Measurements from ENCODE around the gene RABGAP1L.

DNA sequence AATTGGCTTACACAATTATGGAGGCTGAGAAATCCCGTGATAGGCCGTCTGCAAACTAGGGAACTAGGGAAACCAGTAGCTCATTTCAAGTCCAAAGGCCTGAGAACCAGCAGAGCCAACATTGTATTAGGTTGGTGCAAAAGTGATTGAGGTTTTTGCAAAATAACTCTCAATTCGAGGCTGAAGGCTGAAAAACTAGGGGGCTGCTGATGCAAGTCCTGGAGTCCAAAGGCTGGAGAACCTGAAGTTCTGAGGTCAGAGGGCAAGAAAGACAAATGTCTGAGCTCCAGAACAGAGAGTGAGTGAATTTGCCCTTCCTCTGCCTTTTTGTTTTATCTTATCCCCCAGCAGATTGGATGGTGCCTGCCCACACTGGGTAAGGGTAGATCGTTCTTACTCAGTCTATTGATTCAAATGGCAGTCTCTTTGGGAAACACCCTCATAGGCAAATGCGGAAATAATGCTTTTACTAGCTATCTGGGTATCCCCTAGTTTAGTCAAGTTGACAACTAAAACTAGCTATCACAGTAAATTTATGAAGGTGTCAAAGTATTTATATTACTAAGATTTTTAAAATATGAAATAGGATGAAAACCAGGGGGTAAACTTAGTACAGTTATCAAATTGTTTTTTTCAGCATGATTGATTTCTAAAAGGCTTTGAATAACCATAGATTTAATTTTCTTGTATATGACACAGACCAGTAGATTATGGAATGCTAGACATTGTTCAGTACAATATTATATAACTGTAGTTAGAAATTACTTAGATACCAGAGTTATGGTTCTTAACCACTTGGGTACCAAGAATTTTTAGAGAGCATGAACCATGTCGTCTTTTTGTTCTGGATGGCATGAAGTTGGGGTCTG, 15.4 kb downstream of the RABGAP1L start:
- TF ChIP-seq, protein P1, sequence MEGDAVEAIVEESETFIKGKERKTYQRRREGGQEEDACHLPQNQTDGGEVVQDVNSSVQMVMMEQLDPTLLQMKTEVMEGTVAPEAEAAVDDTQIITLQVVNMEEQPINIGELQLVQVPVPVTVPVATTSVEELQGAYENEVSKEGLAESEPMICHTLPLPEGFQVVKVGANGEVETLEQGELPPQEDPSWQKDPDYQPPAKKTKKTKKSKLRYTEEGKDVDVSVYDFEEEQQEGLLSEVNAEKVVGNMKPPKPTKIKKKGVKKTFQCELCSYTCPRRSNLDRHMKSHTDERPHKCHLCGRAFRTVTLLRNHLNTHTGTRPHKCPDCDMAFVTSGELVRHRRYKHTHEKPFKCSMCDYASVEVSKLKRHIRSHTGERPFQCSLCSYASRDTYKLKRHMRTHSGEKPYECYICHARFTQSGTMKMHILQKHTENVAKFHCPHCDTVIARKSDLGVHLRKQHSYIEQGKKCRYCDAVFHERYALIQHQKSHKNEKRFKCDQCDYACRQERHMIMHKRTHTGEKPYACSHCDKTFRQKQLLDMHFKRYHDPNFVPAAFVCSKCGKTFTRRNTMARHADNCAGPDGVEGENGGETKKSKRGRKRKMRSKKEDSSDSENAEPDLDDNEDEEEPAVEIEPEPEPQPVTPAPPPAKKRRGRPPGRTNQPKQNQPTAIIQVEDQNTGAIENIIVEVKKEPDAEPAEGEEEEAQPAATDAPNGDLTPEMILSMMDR (IDR thresholded peaks at IDR 0.05): no peak
- no peak for TF ChIP-seq POLR2A (IDR thresholded peaks at IDR 0.05)

Measured in Peyer's patch (tissue), 4 donors.